Spleen (tissue), 11 donors: Measurements from ENCODE around the gene SLC1A4. TPM values are rescaled to one million over a fixed set of nuclear protein-coding genes. Genes with fewer than 3 reads are reported as not detected.
A peak's percentile ranks its signal among the peaks of the same experiment; 100 is the strongest.

Source experiments
- DNase-seq: peaks from one replicate; pipeline ENCODE4 v3.0.0-alpha.2; 2020
- H3K27ac ChIP-seq, 8 donors: fragments of 200-600 bp; sonication (generic) in 7 of 8; 1 replicate in 4 of 8; 2 replicates in 4 of 8; pipeline versions ENCODE4 v1.5.0 to v1.8.0; 2016 to 2021; ENCODE audit warnings: inconsistent platforms in 4 of 8, mild to moderate bottlenecking in 4 of 8, moderate library complexity in 1 of 8
- H3K27me3 ChIP-seq, 7 donors: fragments of 200-600 bp; sonication (generic) in 6 of 7; replicated peaks in 1 of 7; 1 replicate in 4 of 7; 2 replicates in 3 of 7; pipeline versions ENCODE4 v1.5.0 to v1.8.0; 2016 to 2021; ENCODE audit warnings: inconsistent platforms in 3 of 7, mild to moderate bottlenecking in 1 of 7
- H3K36me3 ChIP-seq, 6 donors: fragments of 200-600 bp; sonication (generic) in 5 of 6; 1 replicate in 4 of 6; 2 replicates in 2 of 6; pipeline versions ENCODE4 v1.5.0 to v1.8.0; 2016 to 2021; ENCODE audit warnings: inconsistent platforms in 2 of 6
- H3K4me1 ChIP-seq, 6 donors: fragments of 200-600 bp; sonication (generic) in 5 of 6; 1 replicate in 3 of 6; 2 replicates in 3 of 6; pipeline versions ENCODE4 v1.5.0 to v1.8.0; 2016 to 2021; ENCODE audit warnings: inconsistent platforms in 3 of 6
- H3K4me3 ChIP-seq, 8 donors: fragments of 200-600 bp; sonication (generic) in 7 of 8; 1 replicate in 4 of 8; 2 replicates in 4 of 8; pipeline versions ENCODE4 v1.5.0 to v1.8.0; 2016 to 2021; ENCODE audit warnings: inconsistent platforms in 4 of 8, mild to moderate bottlenecking in 4 of 8, moderate library complexity in 2 of 8
- H3K9me3 ChIP-seq, 8 donors: fragments of 200-600 bp; sonication (generic) in 7 of 8; 1 replicate in 4 of 8; 2 replicates in 4 of 8; pipeline versions ENCODE4 v1.5.0 to v1.8.0; 2016 to 2021; ENCODE audit warnings: inconsistent platforms in 4 of 8
- POLR2A ChIP-seq, 3 donors: fragments of 450-650 bp; IDR thresholded peaks; one replicate each; pipeline ENCODE4 v1.5.1; 2017; ENCODE audit warnings: antibody characterized with exemption in 3 of 3, mild to moderate bottlenecking in 1 of 3
- POLR2AphosphoS5 ChIP-seq, 3 donors: sonication (generic); formaldehyde crosslinking; IDR thresholded peaks; one replicate each; pipeline ENCODE4 v1.5.1; 2017; ENCODE audit warnings: antibody characterized with exemption in 3 of 3
- WGBS, 5 donors: extraction: QIAGEN DNeasy Blood & Tissue Kit in 3 of 5; methylation state at CpG; one replicate each; pipeline versions ENCODE4 v1.1.5 to v1.1.7; 2013 to 2018; 5-methylcytosine and 5-hydroxymethylcytosine counted together
- intact Hi-C: fragments of 100-400 bp; cut with DNase I; formaldehyde crosslinking; loops from one replicate; pipeline ENCODE4 v1.15.0; 2023; ENCODE audit warnings: low total_unique reads
- polyA plus RNA-seq, 3 donors: library from polyadenylated mRNA; stranded (reverse); fragments of 200-250 nt; gene quantifications; one replicate each; pipeline ENCODE4 v1.2.1, GENCODE V29; 2013
- total RNA-seq, 7 donors: library from RNA; depleted of rRNA in 3 of 7; stranded (reverse); fragments of >200 nt in 3 of 7; fragmentation: NEBNext Ultra II Directional in 4 of 7; extraction: Animal tissue kit (Norgen Biotek cat#: 25700) in 4 of 7; gene quantifications; one replicate each; pipeline versions ENCODE4 v1.1.0 to v1.2.1, GENCODE V29; 2016 to 2021
- TF ChIP-seq, protein P1 (sequence below), 11 experiments: fragments of 200-600 bp in 7 of 11; fragments of 450-650 bp in 4 of 11; sonication (generic) in 4 of 11; IDR thresholded peaks in 8 of 11; conservative IDR thresholded peaks in 3 of 11; 1 replicate in 7 of 11; 2 replicates in 4 of 11; pipeline versions ENCODE4 v1.4.0 to v1.8.0; 2016 to 2021; ENCODE audit warnings: antibody characterized with exemption in 11 of 11, inconsistent platforms in 4 of 11, mild to moderate bottlenecking in 1 of 11
- donor health status: healthy with polysubstance abuse.
- donor health status: DM: no; HTN: no; CAD: no; lungs with moderate emphysema.
- donor health status: DM: no; HTN: no; CAD: no.
- donor health status: Bipolar disorder and iron deficiency.
- donor health status: healthy.
- donor health status: DM: no; HTN: no; CAD: no.
- donor health status: DM: yes; HTN: yes; CAD: no.

The SLC1A4 gene
- total and polyA plus RNA-seq, 10 donors = 2.5 to 32.0 (median 15.7) TPM

DNA sequence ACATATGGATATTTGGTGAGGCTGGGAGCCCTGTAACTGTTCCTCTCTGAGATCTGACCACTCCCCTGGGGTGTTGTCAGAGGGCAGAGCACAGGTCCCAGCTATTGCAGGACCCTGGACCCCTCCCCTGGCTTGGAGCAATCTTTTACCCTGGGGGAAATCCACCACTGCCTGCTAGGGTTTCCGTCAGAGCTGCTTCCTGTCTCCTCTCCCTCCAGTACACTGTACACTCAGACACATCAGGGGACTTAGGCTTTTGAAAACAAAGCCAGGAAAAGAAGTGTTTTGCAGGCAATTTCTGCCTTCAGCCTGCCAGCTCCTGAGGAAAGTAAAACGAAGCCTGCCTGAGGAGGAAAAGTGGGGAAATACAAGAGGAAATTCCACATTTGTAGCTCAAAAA is 53.8 kb downstream of the SLC1A4 start:
- peaks cover 0 to 23% (median 16%) of the 10 kb centered on the region in 8 donors for H3K9me3 ChIP-seq
- no peak overlapping the region for H3K4me3 ChIP-seq
- no peaks in the 10 kb centered on the region for H3K27me3 ChIP-seq
- peaks cover 0 to 73% (median 5%) of the 10 kb centered on the region in 6 donors for H3K36me3 ChIP-seq
- peak overlapping the region in 7 of 8 donors; percentile 7 to 66 (median 51) for H3K27ac ChIP-seq
- no peak for DNase-seq
- intact Hi-C loops = no loop called here
- peaks cover 5 to 29% (median 16%) of the 10 kb centered on the region in 6 donors for H3K4me1 ChIP-seq
- WGBS, 5 donors = 42 to 56% (median 49%) methylated on average over 2 of the region's 2 CpGs
- TF ChIP-seq, protein P1, sequence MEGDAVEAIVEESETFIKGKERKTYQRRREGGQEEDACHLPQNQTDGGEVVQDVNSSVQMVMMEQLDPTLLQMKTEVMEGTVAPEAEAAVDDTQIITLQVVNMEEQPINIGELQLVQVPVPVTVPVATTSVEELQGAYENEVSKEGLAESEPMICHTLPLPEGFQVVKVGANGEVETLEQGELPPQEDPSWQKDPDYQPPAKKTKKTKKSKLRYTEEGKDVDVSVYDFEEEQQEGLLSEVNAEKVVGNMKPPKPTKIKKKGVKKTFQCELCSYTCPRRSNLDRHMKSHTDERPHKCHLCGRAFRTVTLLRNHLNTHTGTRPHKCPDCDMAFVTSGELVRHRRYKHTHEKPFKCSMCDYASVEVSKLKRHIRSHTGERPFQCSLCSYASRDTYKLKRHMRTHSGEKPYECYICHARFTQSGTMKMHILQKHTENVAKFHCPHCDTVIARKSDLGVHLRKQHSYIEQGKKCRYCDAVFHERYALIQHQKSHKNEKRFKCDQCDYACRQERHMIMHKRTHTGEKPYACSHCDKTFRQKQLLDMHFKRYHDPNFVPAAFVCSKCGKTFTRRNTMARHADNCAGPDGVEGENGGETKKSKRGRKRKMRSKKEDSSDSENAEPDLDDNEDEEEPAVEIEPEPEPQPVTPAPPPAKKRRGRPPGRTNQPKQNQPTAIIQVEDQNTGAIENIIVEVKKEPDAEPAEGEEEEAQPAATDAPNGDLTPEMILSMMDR (IDR thresholded peaks at IDR 0.05 in 8 of 11, conservative IDR thresholded peaks at IDR 0.05 in 3 of 11) = no peak
- TF ChIP-seq POLR2A (IDR thresholded peaks at IDR 0.05) (no peak), POLR2AphosphoS5 (IDR thresholded peaks at IDR 0.05) (no peak)

DNA sequence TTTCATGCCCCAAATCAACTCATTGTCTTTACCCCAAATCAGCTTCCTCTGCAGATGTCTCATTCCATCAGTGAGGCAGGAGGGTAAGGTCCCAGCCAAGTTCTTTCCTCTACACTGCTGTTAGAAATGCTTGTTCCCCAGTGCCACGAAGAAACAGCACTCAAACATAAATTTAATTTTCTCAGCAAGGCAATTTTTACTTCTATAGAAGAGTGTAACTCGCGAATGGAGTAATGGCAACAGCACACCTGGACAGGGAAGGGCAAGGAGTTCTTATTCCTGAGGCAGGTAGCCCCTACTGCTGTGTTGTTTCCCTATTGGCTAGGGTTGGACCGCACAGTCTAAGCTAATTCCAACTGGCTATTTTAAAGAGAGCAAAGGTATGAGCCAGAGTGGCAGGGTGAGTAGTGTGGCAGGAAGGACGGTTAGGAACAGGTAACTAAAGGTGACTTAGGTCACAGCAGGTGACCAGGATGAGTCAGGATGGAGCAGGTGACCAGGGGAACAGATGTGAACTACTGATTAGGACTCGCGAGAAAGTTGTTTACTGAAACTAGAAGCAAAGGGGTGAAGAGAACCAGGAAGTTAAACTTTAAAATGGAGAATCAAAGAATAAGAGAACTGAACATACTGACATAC is 55.0 kb downstream of the SLC1A4 start:
- intact Hi-C loops = no loop called here

DNA sequence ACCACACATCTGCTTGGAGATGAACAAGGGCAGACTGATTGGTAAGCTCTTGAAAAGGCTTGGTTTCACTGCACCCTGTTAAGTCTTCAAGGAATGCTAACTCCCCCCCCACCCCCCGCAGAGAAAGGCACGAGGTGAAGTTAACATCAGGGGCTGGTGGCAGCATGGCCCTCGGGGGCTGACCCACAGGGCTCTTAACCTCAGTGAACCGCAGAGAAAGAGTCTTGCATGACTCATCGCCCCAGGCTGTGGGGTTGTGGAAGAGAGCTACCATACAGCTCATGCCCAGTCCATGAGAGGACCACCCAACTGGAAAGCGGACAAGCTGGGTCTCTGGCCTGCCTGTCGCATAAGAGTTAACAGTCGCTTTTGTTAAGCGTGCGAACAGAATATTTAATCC is 56.5 kb downstream of the SLC1A4 start:
- Histone ChIP-seq H3K27ac (no peak overlapping the region), H3K27me3 (no peaks in the 10 kb centered on the region), H3K36me3 (peaks cover 0 to 58% (median 5%) of the 10 kb centered on the region in 6 donors), H3K9me3 (peaks cover 0 to 23% (median 16%) of the 10 kb centered on the region in 8 donors), H3K4me3 (no peak overlapping the region), H3K4me1 (peaks cover 1 to 20% (median 9%) of the 10 kb centered on the region in 6 donors)
- intact Hi-C loops = no loop called here
- DNase-seq = no peak
- TF ChIP-seq POLR2A (IDR thresholded peaks at IDR 0.05) = no peak
- TF ChIP-seq POLR2AphosphoS5 (IDR thresholded peaks at IDR 0.05) = no peak
- TF ChIP-seq, protein P1 (IDR thresholded peaks at IDR 0.05 in 8 of 11, conservative IDR thresholded peaks at IDR 0.05 in 3 of 11) = no peak
- WGBS, 5 donors = 77 to 92% (median 82%) methylated on average over 10 of the region's 10 CpGs

More for the DNA sequence above, 55.0 kb downstream of the SLC1A4 start:
- no peak for TF ChIP-seq POLR2AphosphoS5 (IDR thresholded peaks at IDR 0.05)
- no peak for TF ChIP-seq POLR2A (IDR thresholded peaks at IDR 0.05)
- TF ChIP-seq, protein P1 (IDR thresholded peaks at IDR 0.05 in 8 of 11, conservative IDR thresholded peaks at IDR 0.05 in 3 of 11) = no peak
- peaks cover 0 to 23% (median 16%) of the 10 kb centered on the region in 8 donors for H3K9me3 ChIP-seq
- no peak for DNase-seq
- 90 to 95% (median 93%) methylated on average over 7 of the region's 7 CpGs for WGBS, 5 donors
- no peak overlapping the region for H3K4me3 ChIP-seq
- H3K27ac ChIP-seq = no peak overlapping the region
- peaks cover 5 to 29% (median 16%) of the 10 kb centered on the region in 6 donors for H3K4me1 ChIP-seq
- H3K27me3 ChIP-seq = no peaks in the 10 kb centered on the region
- peaks cover 0 to 62% (median 5%) of the 10 kb centered on the region in 6 donors for H3K36me3 ChIP-seq

DNA sequence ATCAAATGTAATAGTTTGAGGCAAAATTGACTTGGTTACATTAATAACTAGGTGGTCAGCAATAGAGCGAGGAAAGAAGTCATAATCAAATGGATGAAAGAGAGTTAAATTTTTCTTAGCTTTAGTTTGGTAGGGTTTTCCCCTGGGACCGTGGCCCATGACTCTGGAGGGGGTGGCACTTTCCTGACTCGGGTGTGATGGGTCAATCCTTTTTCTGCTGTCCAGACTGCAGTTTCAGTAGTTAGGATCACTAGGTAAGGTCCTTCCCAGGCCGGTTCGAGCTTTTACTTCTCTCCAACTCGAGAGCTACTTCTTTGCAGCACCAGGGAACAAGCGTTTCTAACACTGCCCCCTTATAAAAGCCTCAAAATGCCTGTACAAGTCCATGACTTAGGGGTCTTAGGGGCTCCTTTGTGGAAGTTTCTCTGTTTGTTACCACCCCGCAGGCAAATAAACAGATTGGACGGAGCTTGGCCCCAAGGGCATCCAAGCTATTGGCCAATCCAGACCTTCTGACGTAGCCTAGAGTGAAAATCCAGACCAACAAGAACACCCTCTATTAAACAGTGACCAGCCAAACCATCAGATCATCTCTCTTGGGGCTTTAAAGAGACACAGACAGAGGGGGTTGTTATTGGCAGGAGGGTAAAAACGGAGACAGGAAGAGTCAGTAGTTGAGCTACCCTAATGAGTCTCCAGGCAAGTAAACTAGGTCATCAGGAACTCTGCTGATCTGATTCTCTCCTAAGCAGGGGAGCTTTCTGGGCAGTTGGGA is 57.6 kb downstream of the SLC1A4 start:
- WGBS, 5 donors = 82 to 93% (median 89%) methylated on average over 11 of the region's 11 CpGs
- intact Hi-C loops = no loop called here

More for the DNA sequence above, 57.6 kb downstream of the SLC1A4 start:
- H3K27me3 ChIP-seq = no peaks in the 10 kb centered on the region
- H3K4me3 ChIP-seq = no peak overlapping the region
- H3K4me1 ChIP-seq = peaks cover 0 to 12% (median 4%) of the 10 kb centered on the region in 6 donors
- peaks cover 0 to 23% (median 16%) of the 10 kb centered on the region in 8 donors for H3K9me3 ChIP-seq
- no peak overlapping the region for H3K27ac ChIP-seq
- peaks cover 0 to 53% (median 5%) of the 10 kb centered on the region in 6 donors for H3K36me3 ChIP-seq
- TF ChIP-seq, protein P1 (IDR thresholded peaks at IDR 0.05 in 8 of 11, conservative IDR thresholded peaks at IDR 0.05 in 3 of 11) = no peak
- TF ChIP-seq POLR2AphosphoS5 (IDR thresholded peaks at IDR 0.05) (no peak), POLR2A (IDR thresholded peaks at IDR 0.05) (no peak)
- no peak for DNase-seq
